ENCODE measurements around the gene TSPAN5. TPM values are rescaled to one million over a fixed set of nuclear protein-coding genes. Genes with fewer than 3 reads are reported as not detected.

TSPAN5 gene
- total RNA-seq, 2 donors from 2014 or later: 22.1 to 24.9 TPM

- DNase-seq (ENCODE audit: low spot score) (no peak), ATAC-seq (peak in 1 of 2 donors; percentile 67)
- peaks cover 11% of the 10 kb centered on the region for H3K36me3 Mint-ChIP-seq
- peak overlapping the region; percentile 7 to 70 for H3K27ac Mint-ChIP-seq
- H3K27me3 Mint-ChIP-seq: no peaks in the 10 kb centered on the region
- peaks cover 6% of the 10 kb centered on the region for H3K9me3 Mint-ChIP-seq
- peak overlapping the region; percentile 75 for H3K4me3 Mint-ChIP-seq
- H3K4me1 Mint-ChIP-seq (ENCODE audit: low read depth in 2 of 2): peaks cover 35 to 49% of the 10 kb centered on the region in 2 donors
Observed at GRCh38 chr4:98603683-98604521, 54.5 kb downstream of the TSPAN5 start.

DNA sequence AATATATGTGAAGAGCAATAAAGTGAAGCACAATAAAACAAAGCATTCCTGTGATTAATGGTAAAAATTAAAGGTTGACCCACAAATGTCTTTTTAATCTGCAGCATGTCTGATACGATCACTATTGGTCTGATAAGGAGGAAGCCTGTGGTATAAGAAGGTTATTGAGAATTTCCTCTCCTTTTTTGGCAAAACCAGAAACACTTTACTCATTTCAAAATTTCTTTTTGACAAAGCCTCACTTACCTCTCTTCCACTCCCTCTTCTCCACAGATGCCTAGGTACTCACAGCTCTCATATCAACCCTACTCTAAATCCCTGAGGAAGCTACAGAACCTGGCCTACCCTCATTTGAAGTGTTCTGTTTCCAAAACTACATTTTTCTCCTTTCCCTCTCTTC lies 56.1 kb downstream of the TSPAN5 start:
- Mint-ChIP-seq H3K27me3 (no peaks in the 10 kb centered on the region), H3K27ac (peak overlapping the region; percentile 59 to 72), H3K4me1 (ENCODE audit: low read depth in 2 of 2) (peaks cover 27 to 42% of the 10 kb centered on the region in 2 donors), H3K4me3 (peak overlapping the region; percentile 75), H3K36me3 (peaks cover 11% of the 10 kb centered on the region), H3K9me3 (peaks cover 6% of the 10 kb centered on the region)
- ATAC-seq (peak; percentile 73 to 79), DNase-seq (ENCODE audit: low spot score) (no peak)

DNA sequence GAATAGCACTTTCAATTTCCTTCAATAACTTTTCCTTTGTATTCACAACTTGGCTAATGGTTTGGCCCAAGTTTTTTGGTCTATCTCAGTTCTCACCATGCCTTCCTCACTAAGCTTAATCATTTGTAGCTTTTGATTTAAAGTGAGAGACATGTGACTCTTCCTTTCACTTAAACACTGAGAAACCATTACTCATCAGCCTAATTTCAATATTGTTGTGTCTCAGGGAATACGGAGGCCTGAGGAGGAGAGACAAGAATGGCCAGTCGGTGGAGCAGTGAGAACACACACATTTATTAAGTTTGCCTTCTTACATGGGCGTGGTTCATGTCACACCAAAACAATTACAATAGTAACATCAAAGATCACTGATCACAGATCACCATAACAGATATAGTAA lies 56.7 kb downstream of the TSPAN5 start:
- H3K27me3 Mint-ChIP-seq: no peaks in the 10 kb centered on the region
- ATAC-seq: peak; percentile 81 to 89
- peaks cover 6% of the 10 kb centered on the region for H3K9me3 Mint-ChIP-seq
- peak overlapping the region; percentile 75 for H3K4me3 Mint-ChIP-seq
- peak overlapping the region; percentile 59 to 72 for H3K27ac Mint-ChIP-seq
- no peak for DNase-seq (ENCODE audit: low spot score)
- H3K36me3 Mint-ChIP-seq: peaks cover 11% of the 10 kb centered on the region
- H3K4me1 Mint-ChIP-seq (ENCODE audit: low read depth in 2 of 2): peaks cover 27 to 42% of the 10 kb centered on the region in 2 donors

DNA sequence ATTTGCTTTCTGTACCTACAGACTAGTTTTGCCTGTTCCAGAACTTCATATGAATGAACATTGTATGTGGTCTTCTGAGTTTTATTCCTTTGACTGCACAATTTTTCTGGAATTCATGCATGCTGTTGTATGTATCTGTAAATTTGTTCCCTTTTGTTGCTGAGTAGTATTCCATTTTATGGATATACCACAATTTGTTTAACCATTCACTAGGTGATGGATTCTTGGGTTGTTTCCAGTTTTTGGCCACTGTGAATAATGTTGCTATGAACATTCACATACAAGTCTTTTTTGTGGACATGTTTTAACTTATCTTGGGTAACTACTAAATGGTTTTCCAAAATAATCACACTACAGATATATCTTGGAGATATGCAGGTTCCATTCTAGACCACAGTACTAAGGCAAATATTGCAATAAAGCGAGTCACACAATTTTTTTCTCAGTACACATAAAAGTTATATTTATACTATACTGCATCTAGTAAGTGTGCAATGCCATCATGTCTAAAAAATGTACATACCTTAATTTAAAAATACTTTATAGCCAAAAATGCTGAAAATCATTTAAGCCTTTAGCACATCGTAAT lies 58.7 kb downstream of the TSPAN5 start:
- Mint-ChIP-seq H3K4me1 (ENCODE audit: low read depth in 2 of 2) (peaks cover 27 to 42% of the 10 kb centered on the region in 2 donors), H3K9me3 (peaks cover 6% of the 10 kb centered on the region), H3K27me3 (no peaks in the 10 kb centered on the region), H3K36me3 (peaks cover 11% of the 10 kb centered on the region), H3K27ac (no peak overlapping the region), H3K4me3 (no peak overlapping the region)
- ATAC-seq: no peak
- DNase-seq (ENCODE audit: low spot score): no peak

GRCh38 chr4:98586962-98587354 lies 71.5 kb downstream of the TSPAN5 start:
- no peak for ATAC-seq
- Mint-ChIP-seq H3K4me1 (ENCODE audit: low read depth in 2 of 2) (peaks cover 5 to 13% of the 10 kb centered on the region in 2 donors), H3K27ac (no peak overlapping the region), H3K9me3 (no peaks in the 10 kb centered on the region), H3K27me3 (no peaks in the 10 kb centered on the region), H3K4me3 (no peak overlapping the region), H3K36me3 (no peaks in the 10 kb centered on the region)
- DNase-seq (ENCODE audit: low spot score): no peak

GRCh38 chr4:98586291-98586961 lies 72.0 kb downstream of the TSPAN5 start:
- DNase-seq (ENCODE audit: low spot score) (no peak), ATAC-seq (no peak)
- peaks cover 7 to 14% of the 10 kb centered on the region in 2 donors for H3K4me1 Mint-ChIP-seq (ENCODE audit: low read depth in 2 of 2)

DNA sequence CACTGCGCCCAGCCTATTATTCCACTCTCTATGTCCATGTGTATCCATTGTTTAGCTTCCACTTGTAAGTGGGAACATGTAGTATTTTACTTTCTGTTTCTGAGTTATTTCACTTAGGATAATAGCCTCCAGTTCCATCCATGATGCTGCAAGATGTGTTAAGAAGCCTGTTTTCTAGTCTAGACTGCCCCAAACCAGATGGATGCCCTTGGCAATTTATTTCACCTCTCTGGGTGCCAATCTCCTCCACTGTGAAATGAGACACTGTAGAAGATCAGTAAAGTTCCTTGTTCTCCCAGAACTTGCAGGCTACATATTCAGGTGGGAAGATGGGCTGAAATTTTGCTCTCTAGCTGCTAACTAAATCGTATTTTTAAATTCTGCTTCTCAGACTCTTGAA lies 72.8 kb downstream of the TSPAN5 start:
- H3K27me3 Mint-ChIP-seq: no peaks in the 10 kb centered on the region
- H3K4me1 Mint-ChIP-seq (ENCODE audit: low read depth in 2 of 2): peaks cover 14 to 15% of the 10 kb centered on the region in 2 donors
- ATAC-seq: no peak
- no peaks in the 10 kb centered on the region for H3K36me3 Mint-ChIP-seq
- no peak overlapping the region for H3K27ac Mint-ChIP-seq
- H3K4me3 Mint-ChIP-seq: no peak overlapping the region
- DNase-seq (ENCODE audit: low spot score): no peak
- no peaks in the 10 kb centered on the region for H3K9me3 Mint-ChIP-seq

More at GRCh38 chr4:98586291-98586961, 72.0 kb downstream of the TSPAN5 start:
- Mint-ChIP-seq H3K27me3 (no peaks in the 10 kb centered on the region), H3K9me3 (no peaks in the 10 kb centered on the region), H3K4me3 (no peak overlapping the region), H3K27ac (peak overlapping the region in 1 of 2 donors; percentile 31), H3K36me3 (no peaks in the 10 kb centered on the region)

DNA sequence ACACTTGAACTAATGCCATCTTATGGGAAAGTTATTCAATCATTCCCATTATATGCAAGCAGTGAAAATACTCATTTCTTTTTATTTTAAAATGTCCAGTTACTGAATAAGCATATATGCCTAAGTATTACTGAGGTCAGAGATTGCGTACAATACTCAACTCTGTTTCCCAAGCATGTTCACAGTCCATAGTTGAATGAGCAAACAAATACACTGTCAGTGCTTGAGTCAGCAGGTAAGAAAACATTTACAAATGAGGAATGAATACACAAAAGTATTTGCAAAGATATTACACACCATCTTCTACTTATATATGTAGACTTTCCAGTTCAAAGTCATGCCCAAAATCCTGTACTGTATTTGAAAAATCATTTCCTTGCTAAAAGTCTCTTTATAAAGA lies 74.1 kb downstream of the TSPAN5 start:
- Mint-ChIP-seq H3K9me3 (no peaks in the 10 kb centered on the region), H3K36me3 (no peaks in the 10 kb centered on the region), H3K27ac (no peak overlapping the region), H3K4me3 (no peak overlapping the region), H3K4me1 (ENCODE audit: low read depth in 2 of 2) (peaks cover 18 to 21% of the 10 kb centered on the region in 2 donors), H3K27me3 (no peaks in the 10 kb centered on the region)
- DNase-seq (ENCODE audit: low spot score) (no peak), ATAC-seq (no peak)

DNA sequence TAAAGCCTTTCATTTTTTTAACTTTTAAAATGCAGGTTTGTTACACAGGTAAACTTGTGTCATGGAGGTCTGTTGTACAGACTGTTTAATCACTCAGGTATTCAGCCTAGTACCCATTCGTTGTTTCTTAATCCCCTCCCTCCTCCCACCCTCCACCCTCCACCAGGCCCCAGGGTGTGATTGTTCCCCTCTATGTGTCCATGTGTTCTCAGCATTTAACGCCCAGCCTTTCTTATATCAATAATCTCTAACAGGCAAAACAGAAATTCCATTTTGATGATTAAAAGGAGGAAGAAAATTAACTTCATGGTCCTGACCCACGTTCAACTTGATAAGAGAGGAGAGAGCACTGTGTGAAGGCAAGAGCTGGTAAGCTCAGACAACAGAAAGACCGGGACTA lies 75.1 kb downstream of the TSPAN5 start:
- Mint-ChIP-seq H3K27me3 (no peaks in the 10 kb centered on the region), H3K36me3 (no peaks in the 10 kb centered on the region), H3K4me3 (no peak overlapping the region), H3K4me1 (ENCODE audit: low read depth in 2 of 2) (peaks cover 26 to 29% of the 10 kb centered on the region in 2 donors), H3K9me3 (no peaks in the 10 kb centered on the region), H3K27ac (no peak overlapping the region)
- ATAC-seq (no peak), DNase-seq (ENCODE audit: low spot score) (no peak)

GRCh38 chr4:98581126-98581525 lies 77.3 kb downstream of the TSPAN5 start:
- no peak overlapping the region for H3K27ac Mint-ChIP-seq
- ATAC-seq (no peak), DNase-seq (ENCODE audit: low spot score) (no peak)
- H3K4me3 Mint-ChIP-seq: no peak overlapping the region
- peaks cover 28 to 29% of the 10 kb centered on the region in 2 donors for H3K4me1 Mint-ChIP-seq (ENCODE audit: low read depth in 2 of 2)
- H3K27me3 Mint-ChIP-seq: no peaks in the 10 kb centered on the region
- H3K36me3 Mint-ChIP-seq: no peaks in the 10 kb centered on the region
- H3K9me3 Mint-ChIP-seq: no peaks in the 10 kb centered on the region

- no peaks in the 10 kb centered on the region for H3K9me3 Mint-ChIP-seq
- DNase-seq (ENCODE audit: low spot score) (no peak), ATAC-seq (no peak)
- H3K36me3 Mint-ChIP-seq: no peaks in the 10 kb centered on the region
- no peak overlapping the region for H3K27ac Mint-ChIP-seq
- H3K4me1 Mint-ChIP-seq (ENCODE audit: low read depth in 2 of 2): peaks cover 25 to 29% of the 10 kb centered on the region in 2 donors
- H3K4me3 Mint-ChIP-seq: no peak overlapping the region
- H3K27me3 Mint-ChIP-seq: no peaks in the 10 kb centered on the region
Observed at GRCh38 chr4:98577956-98578355, 80.5 kb downstream of the TSPAN5 start.

DNA sequence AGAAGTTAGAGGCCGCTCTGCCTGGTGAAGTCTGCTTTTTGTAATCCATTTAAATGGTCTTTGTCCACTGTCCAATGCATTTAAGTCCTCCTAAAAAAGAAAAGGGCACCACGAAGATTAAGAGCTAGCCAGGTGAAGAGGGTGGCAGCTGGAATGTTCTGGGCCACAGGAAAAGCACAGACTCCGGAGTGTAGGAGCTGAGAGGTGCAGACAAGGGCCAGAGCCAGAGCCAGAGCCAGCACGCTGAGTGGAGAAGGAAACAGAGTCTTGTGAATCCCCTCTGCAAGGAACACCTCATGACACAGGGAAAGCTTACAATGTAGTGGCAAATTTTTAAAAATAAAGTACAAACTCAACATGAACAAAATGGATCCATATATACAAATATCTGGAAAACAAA lies 83.6 kb downstream of the TSPAN5 start:
- H3K27ac Mint-ChIP-seq: no peak overlapping the region
- H3K9me3 Mint-ChIP-seq: no peaks in the 10 kb centered on the region
- H3K27me3 Mint-ChIP-seq: no peaks in the 10 kb centered on the region
- ATAC-seq (no peak), DNase-seq (ENCODE audit: low spot score) (no peak)
- no peak overlapping the region for H3K4me3 Mint-ChIP-seq
- peaks cover 19 to 33% of the 10 kb centered on the region in 2 donors for H3K4me1 Mint-ChIP-seq (ENCODE audit: low read depth in 2 of 2)
- no peaks in the 10 kb centered on the region for H3K36me3 Mint-ChIP-seq

DNA sequence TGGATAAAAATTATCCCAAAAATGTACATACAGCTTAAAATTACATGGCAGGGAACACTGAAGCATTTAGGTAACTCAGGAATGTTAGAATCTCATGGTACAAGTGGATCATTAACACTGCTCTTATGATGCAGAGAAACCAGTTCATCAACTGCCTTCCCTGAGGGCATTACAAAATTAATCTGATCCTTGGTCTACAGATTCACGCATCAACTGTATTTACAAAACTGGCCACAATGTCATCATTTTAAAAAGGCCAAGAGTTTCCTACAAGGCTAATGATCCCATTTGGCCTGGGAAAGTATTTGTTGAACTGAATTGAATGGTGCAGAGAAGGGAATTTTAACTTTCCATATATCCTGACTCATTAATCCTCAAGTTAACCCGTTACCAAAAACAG lies 84.6 kb downstream of the TSPAN5 start:
- ATAC-seq (no peak), DNase-seq (ENCODE audit: low spot score) (no peak)
- no peaks in the 10 kb centered on the region for H3K27me3 Mint-ChIP-seq
- no peak overlapping the region for H3K27ac Mint-ChIP-seq
- H3K4me1 Mint-ChIP-seq (ENCODE audit: low read depth in 2 of 2): peaks cover 13 to 31% of the 10 kb centered on the region in 2 donors
- no peaks in the 10 kb centered on the region for H3K9me3 Mint-ChIP-seq
- no peak overlapping the region for H3K4me3 Mint-ChIP-seq
- no peaks in the 10 kb centered on the region for H3K36me3 Mint-ChIP-seq

DNA sequence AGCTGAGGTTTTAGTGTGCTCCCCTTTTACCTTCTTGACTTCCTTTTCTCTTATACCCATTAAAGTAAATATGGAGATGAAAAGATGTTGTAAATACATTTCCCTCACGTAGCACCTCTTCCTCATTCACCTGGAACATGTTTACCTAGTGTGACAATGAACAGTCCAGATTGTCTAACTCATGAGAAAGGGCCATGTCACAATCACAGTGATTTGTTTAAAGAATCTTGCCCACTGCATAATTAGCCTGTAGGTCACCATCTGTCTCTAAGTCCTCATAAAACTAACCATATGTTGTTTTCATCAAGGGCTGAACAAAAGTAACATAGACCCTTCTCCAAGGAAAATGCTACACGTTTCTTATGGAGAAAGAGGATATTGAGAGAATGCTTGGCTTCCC lies 85.7 kb downstream of the TSPAN5 start:
- no peak overlapping the region for H3K27ac Mint-ChIP-seq
- ATAC-seq: no peak
- no peaks in the 10 kb centered on the region for H3K36me3 Mint-ChIP-seq
- no peak for DNase-seq (ENCODE audit: low spot score)
- H3K4me1 Mint-ChIP-seq (ENCODE audit: low read depth in 2 of 2): peaks cover 9 to 25% of the 10 kb centered on the region in 2 donors
- no peak overlapping the region for H3K4me3 Mint-ChIP-seq
- H3K9me3 Mint-ChIP-seq: no peaks in the 10 kb centered on the region
- no peaks in the 10 kb centered on the region for H3K27me3 Mint-ChIP-seq
